ENCODE measurements around the gene AMT. TPM values are rescaled to one million over a fixed set of nuclear protein-coding genes. Genes with fewer than 3 reads are reported as not detected.

The AMT gene
- total and polyA plus RNA-seq, 5 donors from 2014 or later, result 0.29 to 13.3 (median 0.63) TPM

GRCh38 chr3:49383387-49383786 lies 38.9 kb downstream of the AMT start:
- Histone ChIP-seq H3K36me3 (ENCODE audit: control insufficient read depth, insufficient read depth, low read length) (peaks cover 3% of the 10 kb centered on the region), H3K9me3 (ENCODE audit: control insufficient read depth in 2 of 2, low read length in 2 of 2) (no peaks in the 10 kb centered on the region), H3K4me1 (ENCODE audit: control insufficient read depth, insufficient read depth, low read length, poor library complexity, severe bottlenecking) (peaks cover 32% of the 10 kb centered on the region), H3K27me3 (ENCODE audit: control insufficient read depth, insufficient read depth, low read length) (no peaks in the 10 kb centered on the region), H3K27ac (ENCODE audit: insufficient read depth, low read length, poor library complexity, severe bottlenecking) (no peak overlapping the region), H3K4me3 (ENCODE audit: low read depth, low read length) (no peak overlapping the region)
- Mint-ChIP-seq H3K27me3 (no peaks in the 10 kb centered on the region), H3K36me3 (peaks cover 3% of the 10 kb centered on the region), H3K4me3 (no peak overlapping the region), H3K27ac (peak overlapping the region in 1 of 3 donors; percentile 32), H3K9me3 (no peaks in the 10 kb centered on the region), H3K4me1 (peaks cover 26 to 86% (median 46%) of the 10 kb centered on the region in 4 donors)
- no peak for ATAC-seq (ENCODE audit: low read depth in 2 of 2)
- DNase-seq, result no peak

- Histone ChIP-seq H3K27me3 (ENCODE audit: control insufficient read depth, insufficient read depth, low read length) (no peaks in the 10 kb centered on the region), H3K4me3 (ENCODE audit: low read depth, low read length) (no peak overlapping the region), H3K36me3 (ENCODE audit: control insufficient read depth, insufficient read depth, low read length) (peaks cover 22% of the 10 kb centered on the region), H3K9me3 (ENCODE audit: control insufficient read depth in 2 of 2, low read length in 2 of 2) (no peaks in the 10 kb centered on the region), H3K27ac (ENCODE audit: insufficient read depth, low read length, poor library complexity, severe bottlenecking) (no peak overlapping the region), H3K4me1 (ENCODE audit: control insufficient read depth, insufficient read depth, low read length, poor library complexity, severe bottlenecking) (peaks cover 7% of the 10 kb centered on the region)
- Mint-ChIP-seq H3K27me3 (no peaks in the 10 kb centered on the region), H3K36me3 (peaks cover 10% of the 10 kb centered on the region), H3K27ac (peak overlapping the region in 2 of 3 donors; percentile 54 to 62), H3K4me3 (no peak overlapping the region), H3K4me1 (peaks cover 15 to 71% (median 23%) of the 10 kb centered on the region in 4 donors), H3K9me3 (no peaks in the 10 kb centered on the region)
- ATAC-seq (ENCODE audit: low read depth in 2 of 2), result no peak
- DNase-seq, result no peak
These were observed 43.9 kb downstream of the AMT start for GRCh38 chr3:49378249-49378895.

GRCh38 chr3:49377483-49377882 lies 44.8 kb downstream of the AMT start:
- Histone ChIP-seq H3K36me3 (ENCODE audit: control insufficient read depth, insufficient read depth, low read length) (peaks cover 31% of the 10 kb centered on the region), H3K27me3 (ENCODE audit: control insufficient read depth, insufficient read depth, low read length) (no peaks in the 10 kb centered on the region), H3K4me1 (ENCODE audit: control insufficient read depth, insufficient read depth, low read length, poor library complexity, severe bottlenecking) (peaks cover 7% of the 10 kb centered on the region), H3K4me3 (ENCODE audit: low read depth, low read length) (no peak overlapping the region), H3K9me3 (ENCODE audit: control insufficient read depth in 2 of 2, low read length in 2 of 2) (no peaks in the 10 kb centered on the region), H3K27ac (ENCODE audit: insufficient read depth, low read length, poor library complexity, severe bottlenecking) (no peak overlapping the region)
- peak overlapping the region in 2 of 4 donors; percentile 28 to 63 for H3K4me3 Mint-ChIP-seq
- H3K27ac Mint-ChIP-seq, result peak overlapping the region; percentile 38 to 68 (median 56)
- H3K9me3 Mint-ChIP-seq, result no peaks in the 10 kb centered on the region
- H3K27me3 Mint-ChIP-seq, result no peaks in the 10 kb centered on the region
- peaks cover 17% of the 10 kb centered on the region for H3K36me3 Mint-ChIP-seq
- peaks cover 15 to 68% (median 24%) of the 10 kb centered on the region in 4 donors for H3K4me1 Mint-ChIP-seq
- peak in 1 of 2 donors; percentile 46 for ATAC-seq (ENCODE audit: low read depth in 2 of 2)
- peak in 2 of 3 donors; percentile 17 to 51 for DNase-seq

- Mint-ChIP-seq H3K4me1 (peaks cover 15 to 42% (median 17%) of the 10 kb centered on the region in 4 donors), H3K9me3 (no peaks in the 10 kb centered on the region), H3K36me3 (peaks cover 28% of the 10 kb centered on the region), H3K27ac (peak overlapping the region in 1 of 3 donors; percentile 39), H3K4me3 (no peak overlapping the region), H3K27me3 (no peaks in the 10 kb centered on the region)
- ATAC-seq (ENCODE audit: low read depth in 2 of 2) (no peak), DNase-seq (no peak)
- no peak overlapping the region for H3K4me3 ChIP-seq (ENCODE audit: low read depth, low read length)
- H3K36me3 ChIP-seq (ENCODE audit: control insufficient read depth, insufficient read depth, low read length), result peaks cover 74% of the 10 kb centered on the region
- H3K27ac ChIP-seq (ENCODE audit: insufficient read depth, low read length, poor library complexity, severe bottlenecking), result no peak overlapping the region
- no peaks in the 10 kb centered on the region for H3K4me1 ChIP-seq (ENCODE audit: control insufficient read depth, insufficient read depth, low read length, poor library complexity, severe bottlenecking)
- H3K27me3 ChIP-seq (ENCODE audit: control insufficient read depth, insufficient read depth, low read length), result no peaks in the 10 kb centered on the region
- no peaks in the 10 kb centered on the region for H3K9me3 ChIP-seq (ENCODE audit: control insufficient read depth in 2 of 2, low read length in 2 of 2)
These were observed 50.3 kb downstream of the AMT start for GRCh38 chr3:49371946-49372345.

- H3K36me3 ChIP-seq (ENCODE audit: control insufficient read depth, insufficient read depth, low read length), result peaks cover 86% of the 10 kb centered on the region
- peak overlapping the region in 2 of 3 donors; percentile 5 to 39 for H3K27ac Mint-ChIP-seq
These were observed 51.5 kb downstream of the AMT start for GRCh38 chr3:49370585-49371290.

More at GRCh38 chr3:49370585-49371290, 51.5 kb downstream of the AMT start:
- H3K4me1 Mint-ChIP-seq, result peaks cover 15 to 39% (median 19%) of the 10 kb centered on the region in 4 donors
- DNase-seq, result no peak
- Histone ChIP-seq H3K27me3 (ENCODE audit: control insufficient read depth, insufficient read depth, low read length) (no peaks in the 10 kb centered on the region), H3K9me3 (ENCODE audit: control insufficient read depth in 2 of 2, low read length in 2 of 2) (no peaks in the 10 kb centered on the region), H3K4me3 (ENCODE audit: low read depth, low read length) (no peak overlapping the region), H3K4me1 (ENCODE audit: control insufficient read depth, insufficient read depth, low read length, poor library complexity, severe bottlenecking) (no peaks in the 10 kb centered on the region), H3K27ac (ENCODE audit: insufficient read depth, low read length, poor library complexity, severe bottlenecking) (no peak overlapping the region)
- H3K4me3 Mint-ChIP-seq, result peak overlapping the region in 1 of 4 donors; percentile 6
- peaks cover 39% of the 10 kb centered on the region for H3K36me3 Mint-ChIP-seq
- no peaks in the 10 kb centered on the region for H3K9me3 Mint-ChIP-seq
- H3K27me3 Mint-ChIP-seq, result no peaks in the 10 kb centered on the region
- ATAC-seq (ENCODE audit: low read depth in 2 of 2), result no peak

Other genes with a start within 250 kb of the AMT start
- gene C3orf62, start 145.2 kb downstream of the AMT start, total RNA-seq, result 12.4 TPM
- 1 to 10 TPM in 1 of 4 donors, under 1 TPM in 3; 0.56 to 1.1 (median 0.75) TPM for gene C3orf62, start 145.2 kb downstream of the AMT start, polyA plus RNA-seq
- gene USP4, start 82.4 kb downstream of the AMT start, total RNA-seq, result 122 TPM
- gene USP4, start 82.4 kb downstream of the AMT start, polyA plus RNA-seq, result 10 to 100 TPM; 58.2 to 64.7 (median 59.3) TPM
- gene GPX1, start 64.1 kb downstream of the AMT start, total RNA-seq, result 74.1 TPM
- gene GPX1, start 64.1 kb downstream of the AMT start, polyA plus RNA-seq, result 100 to 1,000 TPM; 238 to 304 (median 244) TPM
- gene RHOA, start 10.5 kb downstream of the AMT start, total RNA-seq, result 319 TPM
- gene RHOA, start 10.5 kb downstream of the AMT start, polyA plus RNA-seq, result 100 to 1,000 TPM; 602 to 818 (median 680) TPM
- 27.6 TPM for gene TCTA, start 10.1 kb downstream of the AMT start, total RNA-seq
- 10 to 100 TPM; 33.5 to 39.7 (median 34.1) TPM for gene TCTA, start 10.1 kb downstream of the AMT start, polyA plus RNA-seq
- 18.7 TPM for gene NICN1, start 6.9 kb upstream of the AMT start, total RNA-seq
- gene NICN1, start 6.9 kb upstream of the AMT start, polyA plus RNA-seq, result 1 to 10 TPM; 7.2 to 9.2 (median 8.4) TPM
- gene DAG1, start 47.8 kb upstream of the AMT start, total RNA-seq, result 15.7 TPM
- gene DAG1, start 47.8 kb upstream of the AMT start, polyA plus RNA-seq, result 1 to 10 TPM; 3.2 to 7.0 (median 3.9) TPM
- 0.12 TPM for gene BSN, start 132.0 kb upstream of the AMT start, total RNA-seq
- gene BSN, start 132.0 kb upstream of the AMT start, polyA plus RNA-seq, result not detected